AG08396 (cell line): ENCODE measurements around the gene ANAPC5.
"Not testable (repeated sequence)": the region's sequence is repeated elsewhere in the genome, so short reads cannot be mapped to it uniquely, and the experiment has no call there.

Experiments
- DNase-seq: peaks from one replicate; pipeline ENCODE4 v3.0.0; 2012; ENCODE audit warnings: low spot score, mixed read lengths

The ANAPC5 gene

DNA sequence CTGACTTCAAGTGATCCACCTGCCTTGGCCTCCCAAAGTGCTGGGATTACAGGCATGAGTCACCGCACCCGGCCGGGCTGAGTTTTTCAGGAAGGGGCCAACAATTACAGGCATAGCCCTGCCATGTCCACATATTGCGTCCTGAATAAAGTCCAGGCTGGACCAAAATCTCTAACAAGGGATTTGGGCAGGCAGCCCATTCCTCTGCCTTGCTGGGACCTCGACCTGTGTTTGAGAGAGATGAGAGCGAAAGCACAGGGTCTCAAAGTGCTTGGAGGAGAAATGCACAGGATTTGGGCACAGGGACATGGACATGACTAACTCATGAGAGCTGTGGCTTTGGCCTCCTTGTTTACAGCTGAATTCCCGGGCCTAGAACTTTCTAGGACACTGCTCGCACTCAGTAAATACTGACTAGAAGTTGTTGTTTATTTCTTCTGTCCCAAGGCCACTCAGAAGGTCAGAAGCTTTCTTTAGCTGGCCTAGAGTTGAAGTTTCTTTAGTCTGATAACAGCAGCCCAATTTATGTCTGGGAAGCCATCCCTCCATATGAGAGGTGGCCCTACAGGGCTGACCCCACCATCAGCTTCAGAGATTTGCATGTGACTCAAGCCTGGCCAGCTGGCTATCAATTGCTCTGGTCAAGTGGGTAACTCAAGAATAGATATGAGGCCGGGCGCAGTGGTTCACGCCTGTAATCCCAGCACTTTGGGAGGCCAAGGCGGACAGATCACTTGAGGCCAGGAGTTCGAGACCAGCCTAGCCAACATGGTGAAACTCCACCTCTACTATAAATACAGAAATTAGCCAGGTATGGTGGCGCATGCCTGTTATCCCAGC is 67.4 kb downstream of the ANAPC5 start:
- peak; percentile 73 for DNase-seq

- no peak for DNase-seq
These were observed 68.4 kb downstream of the ANAPC5 start for GRCh38 chr12:121283841-121284240.

- DNase-seq, result no peak
These were observed 68.8 kb downstream of the ANAPC5 start for GRCh38 chr12:121283388-121283787.

DNA sequence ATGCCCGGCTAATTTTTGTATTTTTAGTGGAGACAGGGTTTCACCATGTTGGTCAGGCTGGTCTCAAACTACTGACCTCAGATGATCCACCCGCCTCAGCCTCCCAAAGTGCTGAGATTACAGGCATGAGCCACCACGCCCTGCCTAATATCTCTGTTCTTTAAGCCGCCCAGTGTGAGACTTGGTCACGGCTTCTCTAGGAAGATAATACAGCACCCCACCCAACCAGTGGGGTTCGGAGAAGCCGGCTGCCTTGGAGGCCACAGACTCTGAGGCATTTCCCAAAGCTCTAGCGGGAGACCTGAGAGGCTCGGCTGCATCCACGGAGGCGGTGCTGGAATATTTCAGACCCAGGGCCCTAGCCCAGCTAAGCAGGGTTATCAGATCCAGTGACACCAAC is 69.3 kb downstream of the ANAPC5 start:
- not testable (repeated sequence) for DNase-seq

- no peak for DNase-seq
These were observed 70.0 kb downstream of the ANAPC5 start for GRCh38 chr12:121282072-121282742.

DNA sequence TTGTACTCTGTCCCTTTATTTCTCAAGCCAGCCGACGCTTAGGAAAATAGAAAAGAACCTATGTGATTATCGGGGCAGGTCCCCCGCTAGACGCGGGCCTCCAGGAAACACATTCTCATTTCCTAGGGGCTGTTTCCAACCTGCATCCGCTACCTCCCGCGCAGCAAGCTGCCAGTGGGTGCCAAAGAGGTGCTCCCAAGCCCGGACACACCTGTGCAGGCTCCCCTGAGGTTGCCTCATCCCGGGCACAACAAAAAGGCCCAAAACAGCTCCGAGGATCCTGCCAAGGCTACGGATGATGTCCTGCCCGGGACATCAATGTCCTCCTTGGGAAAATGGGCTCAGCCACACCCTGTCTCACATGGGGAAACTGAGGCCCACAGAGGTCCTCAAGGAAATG is 71.1 kb downstream of the ANAPC5 start:
- not testable (repeated sequence) for DNase-seq

DNA sequence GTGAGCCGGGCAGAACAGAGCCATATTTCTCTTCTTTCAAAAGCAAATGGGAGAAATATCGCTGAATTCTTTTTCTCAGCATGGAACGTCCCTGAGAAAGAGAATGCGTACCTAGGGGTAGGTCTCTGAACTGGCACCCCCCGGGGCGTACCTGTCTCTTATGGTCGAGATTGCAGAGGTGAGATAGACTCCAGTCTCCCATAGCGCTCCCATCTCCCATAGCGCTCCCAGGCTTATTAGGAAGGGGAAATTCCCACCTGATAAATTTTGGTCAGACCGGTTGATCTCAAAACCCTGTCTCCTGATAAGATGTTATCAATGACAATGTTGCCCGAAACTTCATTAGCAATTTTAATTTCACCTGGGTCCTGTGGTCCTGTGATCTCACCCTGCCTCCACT is 71.7 kb downstream of the ANAPC5 start:
- not testable (repeated sequence) for DNase-seq

GRCh38 chr12:121279507-121279915 is 72.7 kb downstream of the ANAPC5 start:
- peak; percentile 80 for DNase-seq

DNA sequence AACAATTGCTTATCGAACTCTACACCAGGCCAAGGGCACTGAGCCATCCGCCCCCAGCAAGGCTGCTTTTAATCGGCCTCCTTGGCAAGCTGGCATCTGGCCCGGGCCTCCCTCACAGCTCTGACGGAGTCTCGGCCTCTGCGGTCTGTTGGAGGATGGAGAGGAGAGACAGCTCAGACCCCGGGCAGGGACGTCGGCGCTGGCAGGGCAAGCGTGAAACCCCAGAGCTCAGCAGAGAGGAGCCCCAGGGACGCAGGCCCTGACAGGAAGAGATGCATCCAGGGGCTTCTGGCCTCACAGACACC is 73.2 kb downstream of the ANAPC5 start:
- DNase-seq, result peak; percentile 83

- DNase-seq, result no peak
These were observed 73.8 kb downstream of the ANAPC5 start for GRCh38 chr12:121278169-121279070.

- no peak for DNase-seq
These were observed 74.8 kb downstream of the ANAPC5 start for GRCh38 chr12:121277374-121277759.

- DNase-seq, result no peak
These were observed 78.0 kb downstream of the ANAPC5 start for GRCh38 chr12:121274036-121274763.

DNA sequence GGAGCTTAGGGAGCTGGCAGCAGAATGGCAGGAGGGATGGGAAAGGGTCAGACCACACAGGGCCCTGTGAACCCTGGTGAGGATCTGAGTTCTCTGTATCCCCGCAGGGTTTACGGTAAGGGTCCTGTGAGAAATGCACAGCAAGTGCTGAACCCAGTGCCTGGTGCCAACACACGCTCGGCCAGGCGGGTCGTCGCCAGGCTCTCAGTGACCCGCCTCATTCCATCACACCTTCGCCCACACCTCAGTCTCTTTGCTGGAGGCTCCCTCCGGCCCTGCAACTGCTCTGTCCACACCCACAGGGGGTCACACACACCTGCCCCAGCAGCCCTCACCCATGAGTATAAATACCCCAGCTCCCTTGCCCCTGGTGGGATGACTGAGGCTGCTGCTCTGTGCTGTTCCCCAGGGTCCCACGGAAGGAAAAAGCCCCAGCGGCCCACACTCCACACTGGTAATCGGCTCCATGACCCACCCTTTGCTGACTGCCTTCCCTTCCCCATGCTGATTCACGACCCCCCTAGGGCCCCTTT is 78.8 kb downstream of the ANAPC5 start:
- DNase-seq, result no peak

GRCh38 chr12:121267822-121268221 is 84.4 kb downstream of the ANAPC5 start:
- DNase-seq, result no peak

DNA sequence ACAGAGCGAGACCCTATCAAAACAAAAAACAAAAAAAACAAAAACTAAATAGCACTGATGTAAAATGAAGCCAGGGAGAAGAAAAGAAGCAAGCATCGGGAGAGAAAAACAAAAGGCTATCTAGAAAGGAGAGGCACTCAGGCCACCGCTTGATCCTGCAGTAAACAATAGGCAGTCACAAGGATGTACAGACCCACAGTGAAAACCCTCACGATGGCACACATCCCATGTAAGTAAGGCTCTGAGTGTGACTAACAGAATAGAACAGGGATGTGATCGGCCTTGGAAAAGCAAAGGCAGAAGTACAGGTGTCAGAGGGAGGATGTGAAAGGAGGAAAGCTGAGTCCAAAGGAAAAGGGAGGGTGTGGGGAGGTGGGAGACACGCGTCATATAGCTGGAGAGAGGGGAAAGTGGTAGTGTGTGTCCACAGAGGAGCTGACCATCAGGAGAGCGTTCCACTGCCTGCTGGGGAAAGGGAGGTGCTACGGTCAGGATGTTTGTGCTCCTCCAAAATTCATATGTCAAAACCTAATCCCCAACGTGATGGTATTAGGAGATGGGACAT is 87.2 kb downstream of the ANAPC5 start:
- no peak for DNase-seq

- DNase-seq, result no peak
These were observed 88.1 kb downstream of the ANAPC5 start for GRCh38 chr12:121264135-121264534.

DNA sequence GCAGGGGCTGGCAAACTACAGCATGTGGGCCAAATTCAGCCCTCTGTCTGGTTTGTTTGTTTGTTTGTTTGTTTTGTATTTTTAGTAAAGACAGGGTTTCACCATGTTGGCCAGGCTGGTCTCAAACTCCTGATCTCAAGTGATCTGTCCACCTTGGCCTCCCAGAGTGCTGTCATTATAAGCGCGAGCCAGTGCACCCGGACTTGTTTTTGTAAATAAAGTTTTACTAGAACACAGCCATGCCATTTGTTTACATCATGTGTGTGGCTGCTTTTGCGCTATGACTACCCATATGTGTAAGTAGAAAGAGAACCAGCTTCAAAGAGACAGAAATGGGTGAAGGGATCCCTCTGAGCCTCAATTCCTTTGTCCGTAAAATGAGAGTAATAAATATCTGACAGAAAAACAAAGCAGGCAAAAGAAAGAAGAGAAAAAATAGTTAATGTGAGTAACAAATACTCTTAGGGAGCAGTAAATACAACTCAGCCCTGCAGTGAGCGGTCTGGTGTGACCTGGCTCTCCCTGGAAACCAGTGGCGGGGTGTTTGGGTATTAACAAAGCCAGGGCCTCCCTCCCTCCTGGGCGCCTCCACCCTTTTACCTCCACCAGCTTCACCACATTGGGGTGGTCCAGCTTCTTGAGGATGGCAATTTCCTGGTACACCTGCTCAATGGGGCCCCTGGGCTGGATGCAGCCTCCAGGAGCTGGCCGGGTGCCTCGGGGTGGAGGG is 88.8 kb downstream of the ANAPC5 start:
- DNase-seq, result no peak

DNA sequence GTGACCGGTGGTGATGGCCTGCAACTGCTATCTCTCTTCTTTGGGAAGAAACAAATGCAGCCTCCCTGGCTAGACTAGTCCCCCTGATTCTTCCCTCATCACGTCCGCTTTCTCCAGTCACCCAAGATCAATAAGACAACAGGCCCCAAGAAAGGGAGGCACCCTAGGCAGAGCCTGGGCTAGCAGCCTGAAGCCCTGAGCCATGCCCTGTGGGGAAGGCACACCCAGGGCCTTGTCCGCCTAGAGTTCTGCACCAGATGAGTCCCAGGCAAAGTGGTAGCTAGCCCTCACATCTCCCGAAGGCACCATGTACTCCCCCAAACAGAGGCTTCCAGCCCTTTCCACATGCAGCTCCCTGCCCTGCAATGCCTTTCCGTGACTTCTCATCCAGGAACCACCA is 90.8 kb downstream of the ANAPC5 start:
- no peak for DNase-seq

DNA sequence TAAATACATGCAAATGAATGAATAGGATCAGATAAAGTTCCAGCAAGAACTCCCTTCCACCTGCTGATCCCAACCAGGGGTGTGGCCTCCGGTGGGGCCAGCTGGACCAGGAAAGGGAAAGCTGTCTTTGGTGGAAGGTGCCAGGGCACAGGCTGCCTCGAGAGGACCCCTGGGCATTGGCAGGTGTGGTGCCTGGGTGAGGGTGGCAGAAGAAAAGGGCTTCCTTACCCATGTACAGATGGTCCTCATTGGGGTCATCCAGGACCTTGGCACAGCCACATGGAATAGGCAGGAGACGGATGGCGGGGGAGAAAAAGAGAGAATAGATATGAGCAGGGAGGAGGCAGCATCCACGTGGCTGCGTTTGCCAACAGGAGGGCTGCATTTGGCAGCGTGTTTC is 92.1 kb downstream of the ANAPC5 start:
- DNase-seq, result no peak

DNA sequence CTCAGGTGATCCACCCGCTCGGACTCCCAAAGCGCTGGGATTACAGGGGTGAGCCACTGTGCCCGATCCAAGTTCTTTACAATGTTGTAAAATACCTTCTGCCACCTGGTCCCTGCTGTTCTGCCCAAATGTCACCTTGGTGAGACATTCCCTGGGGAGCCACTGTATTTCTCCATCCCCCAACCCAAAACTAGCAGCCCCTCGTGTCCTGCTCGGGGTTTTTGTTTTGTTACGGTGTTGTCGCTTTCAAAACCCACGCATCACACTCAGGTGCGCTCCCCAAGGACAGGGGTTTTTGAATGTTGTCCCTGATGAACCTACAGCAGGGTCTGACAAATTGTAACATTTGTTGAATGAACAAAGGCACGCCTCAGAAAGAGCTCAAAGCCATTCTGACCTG is 93.1 kb downstream of the ANAPC5 start:
- no peak for DNase-seq
